GM12891 (cell line): ENCODE results near the gene EML6.

Experiments used
- PAX5 ChIP-seq: IDR thresholded peaks from 2 replicates; pipeline ENCODE4 v1.6.1; 2011; ENCODE audit warnings: low read length, moderate library complexity, mild to moderate bottlenecking; ENCODE audit not compliant: insufficient read depth, severe bottlenecking
- POLR2A ChIP-seq: IDR thresholded peaks from 2 replicates; pipeline ENCODE4 v1.6.1; 2011; ENCODE audit warnings: low read depth, low read length, control low read depth
- POLR2AphosphoS5 ChIP-seq: IDR thresholded peaks from 2 replicates; pipeline ENCODE4 v1.6.1; 2011; ENCODE audit warnings: low read depth, low read length, control low read depth
- POU2F2 ChIP-seq: IDR thresholded peaks from 2 replicates; pipeline ENCODE4 v1.6.1; 2011; ENCODE audit warnings: low read depth, mild to moderate bottlenecking, control low read depth, low read length, moderate library complexity
- SPI1 ChIP-seq: IDR thresholded peaks from 2 replicates; pipeline ENCODE4 v1.6.1; 2011; ENCODE audit warnings: low read depth, low read length, control low read depth
- TAF1 ChIP-seq: IDR thresholded peaks from 2 replicates; pipeline ENCODE4 v1.6.1; 2011; ENCODE audit warnings: low read depth, low read length, control low read depth

DNA sequence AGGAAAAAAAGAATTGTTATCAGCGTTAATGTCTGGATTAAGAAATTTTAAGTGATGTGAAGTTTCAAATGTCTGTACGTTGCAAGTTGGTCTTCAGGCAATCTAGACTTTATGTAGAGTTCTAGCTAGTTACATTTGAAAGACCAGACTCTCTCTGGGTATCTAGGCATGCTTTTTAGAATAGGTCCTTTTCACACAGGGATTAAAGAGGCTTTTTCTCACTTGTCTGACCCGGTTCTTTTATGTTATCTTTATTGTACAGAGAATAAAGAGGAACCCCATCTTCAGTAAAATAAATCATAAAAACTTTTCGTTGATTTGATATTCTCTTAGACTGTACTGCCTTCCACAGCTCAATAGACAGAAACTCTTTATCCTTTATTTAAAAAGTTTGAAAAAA is 8.5 kb upstream of the EML6 start:
- TF ChIP-seq POLR2AphosphoS5 (no peak), POLR2A (no peak), TAF1 (no peak), SPI1 (no peak), POU2F2 (no peak), PAX5 (no peak)
